ENCODE results near the gene CEBPG.

Gene CEBPG

GRCh38 chr19:33387351-33388230, 14.1 kb downstream of the CEBPG start:
- H3K9me3 ChIP-seq (ENCODE audit: control insufficient read depth in 2 of 2, low read length in 2 of 2), result no peaks in the 10 kb centered on the region
- H3K27me3 ChIP-seq (ENCODE audit: control insufficient read depth in 2 of 2, insufficient read depth in 2 of 2, low read length in 2 of 2), result no peaks in the 10 kb centered on the region
- no peak overlapping the region for H3K27ac ChIP-seq (ENCODE audit: low read depth in 2 of 2, low read length in 2 of 2)
- H3K4me1 ChIP-seq (ENCODE audit: control insufficient read depth in 2 of 2, insufficient read depth in 2 of 2, low read length in 2 of 2), result peaks cover 34 to 36% of the 10 kb centered on the region in 2 donors
- no peak overlapping the region for H3K9ac ChIP-seq (ENCODE audit: low read depth in 1 of 2, low read length in 2 of 2)
- no peak overlapping the region for H3K4me3 ChIP-seq (ENCODE audit: low read length in 2 of 2)
- H3K36me3 ChIP-seq (ENCODE audit: control insufficient read depth in 2 of 2, insufficient read depth in 2 of 2, low read length in 2 of 2), result peaks cover 3 to 13% of the 10 kb centered on the region in 2 donors

DNA sequence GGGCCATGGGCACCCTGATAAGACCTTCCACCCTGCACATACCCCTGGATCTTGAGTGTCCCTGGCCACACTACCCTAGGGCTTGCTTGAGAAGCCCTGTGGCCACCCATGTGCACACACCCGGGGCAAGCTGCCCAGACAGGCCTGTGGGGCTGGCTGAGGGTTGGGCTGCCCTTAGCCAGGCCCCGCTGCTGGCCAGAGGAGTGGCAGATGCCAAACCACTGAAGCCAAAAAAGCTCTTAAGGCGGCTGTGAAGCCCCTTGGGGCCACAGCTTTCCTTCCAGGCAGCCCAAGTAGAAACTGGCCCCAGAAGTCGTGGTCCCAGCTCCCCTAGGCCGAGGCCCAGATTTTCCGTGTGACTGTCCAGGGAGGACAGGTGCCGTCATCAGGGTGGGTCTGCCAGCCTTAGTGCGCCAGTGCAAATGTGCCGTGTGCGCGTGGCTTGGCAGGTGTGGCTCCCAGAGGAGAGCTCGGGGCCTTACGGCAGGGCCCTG, 14.8 kb downstream of the CEBPG start:
- no peak overlapping the region for H3K9ac ChIP-seq (ENCODE audit: low read depth in 1 of 2, low read length in 2 of 2)

DNA sequence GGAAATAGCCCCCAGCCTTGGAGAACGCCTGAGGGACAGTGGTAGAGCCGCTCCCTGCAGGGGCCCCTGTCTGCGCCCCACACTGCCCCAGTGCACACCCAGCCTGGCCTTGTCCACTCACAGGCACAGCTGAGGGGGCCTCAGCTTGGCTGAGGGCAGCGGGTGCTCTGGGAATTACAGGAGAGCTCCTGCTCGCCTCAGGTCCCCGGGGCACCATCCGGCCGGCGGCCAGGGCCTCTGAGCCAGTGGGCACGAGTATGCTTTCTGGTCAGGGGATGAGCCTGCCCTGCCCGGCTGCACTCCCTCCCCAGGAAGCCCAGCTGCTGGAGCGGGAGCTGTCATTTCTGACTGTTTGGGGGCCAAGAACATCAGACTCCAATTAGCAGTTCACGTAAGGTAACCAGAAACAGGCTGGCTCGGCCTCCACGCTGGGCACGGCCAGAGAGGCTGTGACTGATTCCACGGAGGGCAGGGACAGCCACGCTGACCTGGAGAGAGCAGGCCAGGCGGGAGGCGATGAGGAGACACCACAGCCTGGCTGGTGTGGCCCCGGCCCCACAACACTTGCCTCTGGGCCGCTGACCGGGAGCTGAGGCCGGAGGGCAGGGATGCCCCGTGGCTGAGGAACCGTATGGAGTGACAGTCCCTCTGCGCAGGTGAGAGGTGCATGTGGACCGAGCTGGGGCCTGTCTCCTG, 15.4 kb downstream of the CEBPG start:
- H3K9me3 ChIP-seq (ENCODE audit: control insufficient read depth in 2 of 2, low read length in 2 of 2), result no peaks in the 10 kb centered on the region
- no peak overlapping the region for H3K4me3 ChIP-seq (ENCODE audit: low read length in 2 of 2)
- H3K4me1 ChIP-seq (ENCODE audit: control insufficient read depth in 2 of 2, insufficient read depth in 2 of 2, low read length in 2 of 2), result peaks cover 40 to 41% of the 10 kb centered on the region in 2 donors
- peaks cover 3 to 13% of the 10 kb centered on the region in 2 donors for H3K36me3 ChIP-seq (ENCODE audit: control insufficient read depth in 2 of 2, insufficient read depth in 2 of 2, low read length in 2 of 2)
- H3K27ac ChIP-seq (ENCODE audit: low read depth in 2 of 2, low read length in 2 of 2), result peak overlapping the region in 1 of 2 donors; percentile 38
- no peaks in the 10 kb centered on the region for H3K27me3 ChIP-seq (ENCODE audit: control insufficient read depth in 2 of 2, insufficient read depth in 2 of 2, low read length in 2 of 2)
- H3K9ac ChIP-seq (ENCODE audit: low read depth in 1 of 2, low read length in 2 of 2), result peak overlapping the region in 1 of 2 donors; percentile 53

More for the DNA sequence above, 14.8 kb downstream of the CEBPG start:
- H3K36me3 ChIP-seq (ENCODE audit: control insufficient read depth in 2 of 2, insufficient read depth in 2 of 2, low read length in 2 of 2), result peaks cover 3 to 13% of the 10 kb centered on the region in 2 donors
- H3K4me3 ChIP-seq (ENCODE audit: low read length in 2 of 2), result no peak overlapping the region
- no peaks in the 10 kb centered on the region for H3K9me3 ChIP-seq (ENCODE audit: control insufficient read depth in 2 of 2, low read length in 2 of 2)
- H3K27me3 ChIP-seq (ENCODE audit: control insufficient read depth in 2 of 2, insufficient read depth in 2 of 2, low read length in 2 of 2), result no peaks in the 10 kb centered on the region
- H3K4me1 ChIP-seq (ENCODE audit: control insufficient read depth in 2 of 2, insufficient read depth in 2 of 2, low read length in 2 of 2), result peaks cover 37 to 40% of the 10 kb centered on the region in 2 donors
- H3K27ac ChIP-seq (ENCODE audit: low read depth in 2 of 2, low read length in 2 of 2), result no peak overlapping the region

DNA sequence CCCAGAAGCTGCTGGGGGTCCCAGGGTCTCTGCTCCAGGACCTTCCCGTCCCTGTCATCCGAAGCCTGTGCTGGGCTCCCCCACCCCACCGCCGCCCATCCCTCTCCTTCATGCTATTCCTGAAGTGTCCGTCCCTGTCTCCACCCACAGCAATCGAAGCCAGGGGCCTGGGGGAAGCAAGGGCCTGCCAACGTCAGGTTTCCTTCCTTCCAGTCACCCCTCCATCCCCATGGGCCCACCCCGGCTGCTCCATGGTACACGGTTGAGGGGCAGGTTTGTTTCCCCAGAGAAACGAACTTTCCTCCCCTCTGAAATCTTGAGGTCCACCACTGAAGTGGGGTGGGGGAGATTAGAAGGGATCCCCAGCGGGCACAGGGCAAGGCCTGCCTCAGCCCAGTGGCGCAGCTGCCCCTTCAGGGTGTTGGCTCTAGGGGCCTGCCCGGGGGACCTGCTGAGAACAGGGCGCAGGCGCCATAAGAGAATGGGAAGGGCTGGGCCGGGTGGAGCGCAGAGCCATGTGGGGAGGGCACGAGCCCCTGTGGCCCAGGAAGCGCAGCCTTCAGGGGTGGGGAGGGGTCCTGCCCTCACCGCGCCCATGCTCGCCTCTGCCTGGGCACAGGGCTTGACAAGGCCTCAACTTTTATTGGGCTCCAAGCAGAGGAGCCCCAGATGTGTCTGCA, 16.1 kb downstream of the CEBPG start:
- Histone ChIP-seq H3K9ac (ENCODE audit: low read depth in 1 of 2, low read length in 2 of 2) (peak overlapping the region in 1 of 2 donors; percentile 53), H3K27ac (ENCODE audit: low read depth in 2 of 2, low read length in 2 of 2) (peak overlapping the region; percentile 38 to 59)

GRCh38 chr19:33390101-33390907, 16.8 kb downstream of the CEBPG start:
- Histone ChIP-seq H3K9me3 (ENCODE audit: control insufficient read depth in 2 of 2, low read length in 2 of 2) (no peaks in the 10 kb centered on the region), H3K9ac (ENCODE audit: low read depth in 1 of 2, low read length in 2 of 2) (peak overlapping the region in 1 of 2 donors; percentile 53)

More for the DNA sequence above, 16.1 kb downstream of the CEBPG start:
- no peaks in the 10 kb centered on the region for H3K9me3 ChIP-seq (ENCODE audit: control insufficient read depth in 2 of 2, low read length in 2 of 2)
- H3K36me3 ChIP-seq (ENCODE audit: control insufficient read depth in 2 of 2, insufficient read depth in 2 of 2, low read length in 2 of 2), result peaks cover 3 to 13% of the 10 kb centered on the region in 2 donors
- H3K4me1 ChIP-seq (ENCODE audit: control insufficient read depth in 2 of 2, insufficient read depth in 2 of 2, low read length in 2 of 2), result peaks cover 41 to 42% of the 10 kb centered on the region in 2 donors
- H3K4me3 ChIP-seq (ENCODE audit: low read length in 2 of 2), result no peak overlapping the region
- no peaks in the 10 kb centered on the region for H3K27me3 ChIP-seq (ENCODE audit: control insufficient read depth in 2 of 2, insufficient read depth in 2 of 2, low read length in 2 of 2)

GRCh38 chr19:33390908-33391630, 17.6 kb downstream of the CEBPG start:
- Histone ChIP-seq H3K4me1 (ENCODE audit: control insufficient read depth in 2 of 2, insufficient read depth in 2 of 2, low read length in 2 of 2) (peaks cover 46 to 50% of the 10 kb centered on the region in 2 donors), H3K27me3 (ENCODE audit: control insufficient read depth in 2 of 2, insufficient read depth in 2 of 2, low read length in 2 of 2) (no peaks in the 10 kb centered on the region), H3K4me3 (ENCODE audit: low read length in 2 of 2) (no peak overlapping the region), H3K9me3 (ENCODE audit: control insufficient read depth in 2 of 2, low read length in 2 of 2) (no peaks in the 10 kb centered on the region), H3K27ac (ENCODE audit: low read depth in 2 of 2, low read length in 2 of 2) (no peak overlapping the region), H3K9ac (ENCODE audit: low read depth in 1 of 2, low read length in 2 of 2) (no peak overlapping the region), H3K36me3 (ENCODE audit: control insufficient read depth in 2 of 2, insufficient read depth in 2 of 2, low read length in 2 of 2) (peaks cover 3 to 12% of the 10 kb centered on the region in 2 donors)

More at GRCh38 chr19:33390101-33390907, 16.8 kb downstream of the CEBPG start:
- Histone ChIP-seq H3K4me3 (ENCODE audit: low read length in 2 of 2) (no peak overlapping the region), H3K4me1 (ENCODE audit: control insufficient read depth in 2 of 2, insufficient read depth in 2 of 2, low read length in 2 of 2) (peaks cover 43 to 49% of the 10 kb centered on the region in 2 donors), H3K27me3 (ENCODE audit: control insufficient read depth in 2 of 2, insufficient read depth in 2 of 2, low read length in 2 of 2) (no peaks in the 10 kb centered on the region), H3K27ac (ENCODE audit: low read depth in 2 of 2, low read length in 2 of 2) (peak overlapping the region; percentile 38 to 59), H3K36me3 (ENCODE audit: control insufficient read depth in 2 of 2, insufficient read depth in 2 of 2, low read length in 2 of 2) (peaks cover 3 to 13% of the 10 kb centered on the region in 2 donors)

DNA sequence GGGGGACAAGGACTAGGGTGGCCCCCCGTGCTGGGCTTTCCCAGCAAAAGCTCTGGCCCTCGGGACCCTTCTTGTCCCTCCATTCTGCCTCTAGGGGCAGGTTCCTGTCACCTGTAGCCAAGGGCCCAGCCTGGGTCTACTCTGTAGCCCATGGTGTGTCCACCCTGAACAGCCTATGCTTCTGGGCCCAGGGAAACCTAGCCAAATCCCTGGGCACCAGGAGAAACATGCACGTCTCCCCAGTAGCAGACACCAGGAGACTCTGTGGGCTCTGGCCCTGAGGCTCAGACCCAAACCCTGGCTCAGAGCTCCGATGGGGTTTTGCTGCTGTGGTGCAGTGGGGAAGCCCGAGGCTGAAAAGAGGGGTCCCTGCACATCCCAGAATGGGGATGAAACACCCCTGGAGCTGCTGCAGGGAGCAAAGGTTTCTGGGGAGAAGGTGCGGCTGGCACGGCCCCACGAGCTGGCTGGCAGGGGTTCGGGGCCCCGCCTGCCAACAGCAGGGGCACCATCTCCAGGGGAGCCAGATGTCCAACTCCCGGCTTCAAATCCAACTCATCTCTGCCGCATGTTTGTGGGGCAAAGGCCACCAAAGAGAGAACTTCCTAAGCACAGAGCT, 18.2 kb downstream of the CEBPG start:
- H3K4me3 ChIP-seq (ENCODE audit: low read length in 2 of 2), result no peak overlapping the region
- no peak overlapping the region for H3K27ac ChIP-seq (ENCODE audit: low read depth in 2 of 2, low read length in 2 of 2)
- H3K9me3 ChIP-seq (ENCODE audit: control insufficient read depth in 2 of 2, low read length in 2 of 2), result no peaks in the 10 kb centered on the region
- no peak overlapping the region for H3K9ac ChIP-seq (ENCODE audit: low read depth in 1 of 2, low read length in 2 of 2)
- peaks cover 47 to 50% of the 10 kb centered on the region in 2 donors for H3K4me1 ChIP-seq (ENCODE audit: control insufficient read depth in 2 of 2, insufficient read depth in 2 of 2, low read length in 2 of 2)
- no peaks in the 10 kb centered on the region for H3K27me3 ChIP-seq (ENCODE audit: control insufficient read depth in 2 of 2, insufficient read depth in 2 of 2, low read length in 2 of 2)
- peaks cover 3 to 8% of the 10 kb centered on the region in 2 donors for H3K36me3 ChIP-seq (ENCODE audit: control insufficient read depth in 2 of 2, insufficient read depth in 2 of 2, low read length in 2 of 2)

DNA sequence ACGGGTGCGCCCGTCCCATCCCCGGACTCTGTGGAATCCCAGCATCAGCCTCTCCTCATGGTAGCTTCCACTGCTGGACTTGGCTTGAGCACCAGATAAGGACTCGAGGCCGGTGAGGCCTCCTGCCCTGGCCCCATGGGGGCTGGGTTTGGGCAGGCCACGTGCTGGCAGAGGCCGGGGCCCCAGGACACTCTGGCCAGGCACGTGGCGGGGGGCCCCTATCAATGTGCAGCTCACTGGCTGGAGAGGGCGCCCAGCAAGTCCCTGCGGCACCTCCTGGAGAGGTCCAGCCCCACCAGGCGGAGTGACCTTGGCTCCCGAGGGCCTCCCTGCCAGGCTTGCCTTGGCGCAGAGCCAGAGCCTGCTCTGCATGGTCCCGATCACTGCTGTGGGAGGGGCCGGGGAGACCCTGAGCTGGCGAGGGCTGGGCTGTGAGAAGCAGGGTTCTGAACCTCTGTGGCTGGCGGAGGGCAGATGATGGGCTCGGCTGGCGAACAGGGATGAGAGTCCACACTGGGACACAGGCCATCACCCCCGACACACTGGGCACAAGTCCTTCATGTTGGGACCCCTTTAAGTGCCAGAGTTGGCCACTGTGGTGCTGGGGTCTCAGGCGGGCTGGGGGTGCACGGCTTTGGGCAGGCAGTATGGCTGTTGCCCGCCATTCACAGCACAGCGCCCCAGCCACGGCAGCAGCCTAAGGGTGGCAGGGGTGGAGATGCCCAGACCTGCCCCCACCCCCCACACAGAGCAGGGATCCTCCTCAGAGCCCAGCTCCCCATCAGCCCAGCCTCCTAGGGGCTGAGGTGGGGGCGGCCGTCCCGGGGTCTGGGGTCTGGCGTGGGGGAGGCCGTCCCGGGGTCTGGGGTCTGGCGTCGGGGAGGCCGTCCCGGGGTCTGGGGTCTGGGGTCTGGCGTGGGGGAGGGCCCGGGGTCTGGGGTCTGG, 19.1 kb downstream of the CEBPG start:
- H3K4me1 ChIP-seq (ENCODE audit: control insufficient read depth in 2 of 2, insufficient read depth in 2 of 2, low read length in 2 of 2), result peaks cover 47 to 50% of the 10 kb centered on the region in 2 donors
- H3K9me3 ChIP-seq (ENCODE audit: control insufficient read depth in 2 of 2, low read length in 2 of 2), result no peaks in the 10 kb centered on the region
- no peak overlapping the region for H3K9ac ChIP-seq (ENCODE audit: low read depth in 1 of 2, low read length in 2 of 2)
- H3K36me3 ChIP-seq (ENCODE audit: control insufficient read depth in 2 of 2, insufficient read depth in 2 of 2, low read length in 2 of 2), result peaks cover 0 to 5% of the 10 kb centered on the region in 2 donors
- no peak overlapping the region for H3K4me3 ChIP-seq (ENCODE audit: low read length in 2 of 2)
- no peaks in the 10 kb centered on the region for H3K27me3 ChIP-seq (ENCODE audit: control insufficient read depth in 2 of 2, insufficient read depth in 2 of 2, low read length in 2 of 2)
- H3K27ac ChIP-seq (ENCODE audit: low read depth in 2 of 2, low read length in 2 of 2), result no peak overlapping the region
